ENCODE results near the gene ANKS6. TPM values are rescaled to one million over a fixed set of nuclear protein-coding genes. Genes with fewer than 3 reads are reported as not detected.

The ANKS6 gene
- total and polyA plus RNA-seq, 2 of the 4 experiments (the other 2 are of a cell fraction) = 9.0 to 23.6 TPM

GRCh38 chr9:98698856-98699255 is 97.5 kb downstream of the ANKS6 start:
- ATAC-seq (ENCODE audit: low read depth) = no peak
- H3K4me1 ChIP-seq (ENCODE audit: control insufficient read depth, insufficient read depth, low read length) = no peaks in the 10 kb centered on the region
- no peak overlapping the region for H2AK5ac ChIP-seq (ENCODE audit: low read depth, low read length)
- no peak overlapping the region for H2BK15ac ChIP-seq (ENCODE audit: low read depth, low read length)
- DNase-seq = no peak
- no peak overlapping the region for H2BK20ac ChIP-seq (ENCODE audit: low read depth, low read length)
- no peak overlapping the region for H3K14ac ChIP-seq (replicated peaks; ENCODE audit: low read depth, low read length)
- no TSS peak for BruUV-seq (replicated peaks)
- in situ Hi-C loops (cut with MboI; ENCODE audit: low sequenced_read_pairs) = no loop called here
- H2AFZ ChIP-seq (replicated peaks; ENCODE audit: low read length, poor library complexity) = no peak overlapping the region
- TF ChIP-seq NFE2L2 (IDR thresholded peaks at IDR 0.05; ENCODE audit: low read depth, low read length) = no peak
- no peak for TF ChIP-seq MAFK (IDR thresholded peaks at IDR 0.05; ENCODE audit: low read depth, low read length)
- TF ChIP-seq ELK1 (IDR thresholded peaks at IDR 0.05; ENCODE audit: borderline replicate concordance, low read depth, low read length) = no peak
- no peak for TF ChIP-seq MXI1 (IDR thresholded peaks at IDR 0.05; ENCODE audit: borderline replicate concordance, low read depth, low read length)
- TF ChIP-seq CHD1 (IDR thresholded peaks at IDR 0.05; ENCODE audit: low read depth, low read length) = no peak
- TF ChIP-seq CEBPB (IDR thresholded peaks at IDR 0.05; ENCODE audit: low read depth, low read length) = no peak
- no peak for TF ChIP-seq CTCF (conservative IDR thresholded peaks at IDR 0.05; ENCODE audit: low read depth, low read length)
- no peak for TF ChIP-seq RFX5 (IDR thresholded peaks at IDR 0.05; ENCODE audit: low read depth, low read length)
- TF ChIP-seq POLR2A (IDR thresholded peaks at IDR 0.05; ENCODE audit: low read depth, low read length) = no peak
- no peak for TF ChIP-seq USF2 (IDR thresholded peaks at IDR 0.05; ENCODE audit: low read depth, low read length)
- no peak for TF ChIP-seq RCOR1 (IDR thresholded peaks at IDR 0.05; ENCODE audit: insufficient replicate concordance, low read length)
- TF ChIP-seq RAD21 (IDR thresholded peaks at IDR 0.05; ENCODE audit: low read length) = no peak
- no peak for TF ChIP-seq MAZ (IDR thresholded peaks at IDR 0.05; ENCODE audit: borderline replicate concordance, low read depth, low read length)
- TF ChIP-seq SMC3 (IDR thresholded peaks at IDR 0.05; ENCODE audit: low read depth, low read length) = no peak
- no peak for TF ChIP-seq FOS (IDR thresholded peaks at IDR 0.05; ENCODE audit: low read depth, low read length)
- H3K18ac ChIP-seq (ENCODE audit: low read depth, low read length) = no peak overlapping the region
- dilution Hi-C loops (cut with HindIII; ENCODE audit: low sequenced_read_pairs, unreplicated experiment) = no loop called here
- POLR2A ChIA-PET (ENCODE audit: unreplicated experiment) = no interaction called here
- no peak overlapping the region for H3K56ac ChIP-seq (ENCODE audit: extremely low read depth, insufficient read depth, low read length)
- peaks cover 4% of the 10 kb centered on the region for H3K27me3 ChIP-seq (ENCODE audit: control insufficient read depth, insufficient read depth, low read length)
- no CpG with 5 or more reads among the region's 6 CpGs for WGBS, 2 experiments (ENCODE audit: extremely low coverage in 2 of 2, insufficient read length in 1 of 2)
- no peak overlapping the region for H3K27ac ChIP-seq (ENCODE audit: insufficient read depth, low read length)
- H3K4me2 ChIP-seq (ENCODE audit: low read depth, low read length) = no peak overlapping the region
- H3K79me1 ChIP-seq (ENCODE audit: low read depth in 1 of 2, low read length in 2 of 2) = peaks cover 15 to 55% of the 10 kb centered on the region in 2 experiments
- H3K36me3 ChIP-seq (ENCODE audit: control insufficient read depth, insufficient read depth, low read length) = no peaks in the 10 kb centered on the region
- no peak overlapping the region for H4K8ac ChIP-seq (ENCODE audit: low read depth in 2 of 2, low read length in 2 of 2)
- no peak overlapping the region for H2BK5ac ChIP-seq (ENCODE audit: low read depth, low read length, poor library complexity, severe bottlenecking)
- peaks cover 4% of the 10 kb centered on the region; the same call in 1 of the 2 replicates for H3K9me3 ChIP-seq (ENCODE audit: control insufficient read depth, insufficient read depth, low read length)
- no peak overlapping the region for H3K9ac ChIP-seq (ENCODE audit: low read depth, low read length)
- intact Hi-C loops (cut with micrococcal nuclease) = no loop called here
- CTCF ChIA-PET = interaction anchor here (1.0 kb wide), 1 partner anchor 76 kb away, joined by 3 read pairs; no protein-coding TSS in a partner anchor
- no peak overlapping the region for H4K5ac ChIP-seq (ENCODE audit: low read depth, low read length)
- H3K9me1 ChIP-seq (ENCODE audit: insufficient read depth, low read length) = peaks cover 7% of the 10 kb centered on the region; the same call in 1 of the 2 replicates
- no peak overlapping the region for H3K4me3 ChIP-seq (ENCODE audit: insufficient read depth, low read depth, low read length)
- H3K4ac ChIP-seq (ENCODE audit: low read depth, low read length) = no peak overlapping the region
- peaks cover 20% of the 10 kb centered on the region for H4K20me1 ChIP-seq (ENCODE audit: insufficient read depth, low read length)
- no peak overlapping the region for H3K23ac ChIP-seq (ENCODE audit: low read depth, low read length)
- H2AK9ac ChIP-seq (replicated peaks; ENCODE audit: low read depth, low read length, poor library complexity) = no peak overlapping the region
- no peak overlapping the region for H4K91ac ChIP-seq (ENCODE audit: insufficient read depth, low read depth, low read length)
- H2BK120ac ChIP-seq (ENCODE audit: low read depth, low read length) = no peak overlapping the region

All from IMR-90 (cell line).